ENCODE measurements around the gene POU3F1.

Gene POU3F1

GRCh38 chr1:38073534-38074301, 27.1 kb upstream of the POU3F1 start:
- DNase-seq (ENCODE audit: low read depth in 2 of 2): no peak

- no peak for DNase-seq (ENCODE audit: low read depth in 2 of 2)
Observed at GRCh38 chr1:38072858-38073257, 26.3 kb upstream of the POU3F1 start.

- no peak for DNase-seq (ENCODE audit: low read depth in 2 of 2)
Observed at GRCh38 chr1:38071312-38072256, 25.0 kb upstream of the POU3F1 start.

- DNase-seq (ENCODE audit: low read depth in 2 of 2): no peak
Observed at GRCh38 chr1:38068980-38069340, 22.4 kb upstream of the POU3F1 start.

GRCh38 chr1:38068220-38068979, 21.8 kb upstream of the POU3F1 start:
- DNase-seq (ENCODE audit: low read depth in 2 of 2): no peak

- no peak for DNase-seq (ENCODE audit: low read depth in 2 of 2)
Observed at GRCh38 chr1:38064197-38064903, 17.8 kb upstream of the POU3F1 start.

GRCh38 chr1:38063616-38064015, 17.0 kb upstream of the POU3F1 start:
- DNase-seq (ENCODE audit: low read depth in 2 of 2): no peak

GRCh38 chr1:38062361-38063288, 16.0 kb upstream of the POU3F1 start:
- DNase-seq (ENCODE audit: low read depth in 2 of 2): no peak

- no peak for DNase-seq (ENCODE audit: low read depth in 2 of 2)
Observed at GRCh38 chr1:38061883-38062328, 15.3 kb upstream of the POU3F1 start.

GRCh38 chr1:38061290-38061689, 14.7 kb upstream of the POU3F1 start:
- DNase-seq (ENCODE audit: low read depth in 2 of 2): no peak

GRCh38 chr1:38060498-38060897, 13.9 kb upstream of the POU3F1 start:
- no peak for DNase-seq (ENCODE audit: low read depth in 2 of 2)

GRCh38 chr1:38059635-38060250, 13.2 kb upstream of the POU3F1 start:
- no peak for DNase-seq (ENCODE audit: low read depth in 2 of 2)

- DNase-seq (ENCODE audit: low read depth in 2 of 2): no peak
Observed at GRCh38 chr1:38055965-38056364, 9.4 kb upstream of the POU3F1 start.

- no peak for DNase-seq (ENCODE audit: low read depth in 2 of 2)
Observed at GRCh38 chr1:38055398-38055797, 8.8 kb upstream of the POU3F1 start.

- DNase-seq (ENCODE audit: low read depth in 2 of 2): no peak
Observed at GRCh38 chr1:38053416-38054091, 7.0 kb upstream of the POU3F1 start.

- DNase-seq (ENCODE audit: low read depth in 2 of 2): no peak
Observed at GRCh38 chr1:38052750-38053415, 6.3 kb upstream of the POU3F1 start.

- no peak for DNase-seq (ENCODE audit: low read depth in 2 of 2)
Observed at GRCh38 chr1:38051079-38051543, 4.5 kb upstream of the POU3F1 start.

- DNase-seq (ENCODE audit: low read depth in 2 of 2): no peak
Observed at GRCh38 chr1:38050397-38051078, 3.9 kb upstream of the POU3F1 start.

Data from stimulated activated CD8-positive, alpha-beta memory T cell treated with anti-CD3 and anti-CD28 coated beads, Interleukin-2, amount 100 ng/mL, for 1 hour (primary cell).